A549 (cell line): Measurements from ENCODE around the gene PTPN6. TPM values are rescaled to one million over a fixed set of nuclear protein-coding genes. Genes with fewer than 3 reads are reported as not detected.
A peak's percentile ranks its signal among the peaks of the same experiment; 100 is the strongest.
"Not testable (repeated sequence)": the region's sequence is repeated elsewhere in the genome, so short reads cannot be mapped to it uniquely, and the experiment has no call there.

Source experiments
- ATAC-seq, 2 experiments: fragments of 200-7000 bp in 1 of 2; fragments of >200 bp in 1 of 2; cut with Nextera tagmentation in 1 of 2; cut with Tn5 transposase in 1 of 2; 3 replicates each; pipeline versions ENCODE4 v1.8.0 to v1.9.1; 2018 to 2020; ENCODE audit warnings: mild to moderate bottlenecking in 1 of 2, moderate library complexity in 1 of 2
- CTCF ChIA-PET: fragments of 300-600 bp; sonication (Branson Sonifier 250); formaldehyde crosslinking; extraction: SDS; loops from one replicate; lab custom pipeline; 2021; ENCODE audit warnings: antibody characterized with exemption, inconsistent platforms; lab: Yijun Ruan, JAX
- POLR2A ChIA-PET: fragments of 350-600 bp; formaldehyde crosslinking; extraction: SDS; loops from one replicate; lab custom pipeline; 2021; ENCODE audit warnings: antibody characterized with exemption, inconsistent platforms; lab: Yijun Ruan, JAX
- DNase-seq, 2 experiments: peaks; one replicate each; pipeline versions ENCODE4 v3.0.0 to v3.0.0-alpha.2; 2011 to 2016; ENCODE audit warnings: low read depth in 1 of 2, low spot score in 1 of 2
- FAIRE-seq: peaks from 2 replicates; lab custom pipeline; 2011; peaks lifted over from hg19 to GRCh38; lab: Jason Lieb, UNC
- H3K27ac ChIP-seq, 2 experiments: fragments of >200 bp; sonication (Bioruptor Twin); formaldehyde crosslinking; 3 replicates each; pipeline ENCODE4 v1.5.1; 2016 to 2017
- H3K4me1 ChIP-seq: fragments of >200 bp; sonication (Bioruptor Twin); formaldehyde crosslinking; 3 replicates; pipeline ENCODE4 v1.6.1; 2016
- H3K4me2 ChIP-seq: fragments of >200 bp; sonication (Bioruptor Twin); formaldehyde crosslinking; 3 replicates; pipeline ENCODE4 v1.6.1; 2016
- H3K4me3 ChIP-seq: fragments of >200 bp; sonication (Bioruptor Twin); formaldehyde crosslinking; 3 replicates; pipeline ENCODE4 v1.5.1; 2016
- H3K9me3 ChIP-seq: fragments of >200 bp; sonication (Bioruptor Twin); formaldehyde crosslinking; 3 replicates; pipeline ENCODE4 v1.6.1; 2016
- E2F6 ChIP-seq: IDR thresholded peaks from 2 replicates; pipeline ENCODE4 v1.6.1; 2012; ENCODE audit warnings: low read depth, borderline replicate concordance
- EP300 ChIP-seq, 2 experiments: fragments of >200 bp; sonication (Bioruptor Twin); formaldehyde crosslinking; IDR thresholded peaks; 2 replicates in 1 of 2; 3 replicates in 1 of 2; pipeline ENCODE4 v1.6.1; 2016 to 2017
- ESRRA ChIP-seq: fragments of 150-350 bp; IDR thresholded peaks from 2 replicates; pipeline ENCODE4 v1.6.1; 2014; ENCODE audit warnings: mild to moderate bottlenecking, low read length, borderline replicate concordance
- FOSB ChIP-seq: fragments of 250-450 bp; sonication (Bioruptor Pico); IDR thresholded peaks from 2 replicates; pipeline ENCODE4 v1.5.0; 2020; ENCODE audit warnings: mild to moderate bottlenecking, moderate library complexity
- GATA3 ChIP-seq: IDR thresholded peaks from 2 replicates; pipeline ENCODE4 v1.6.1; 2012; ENCODE audit warnings: borderline replicate concordance
- HOXA7 ChIP-seq: fragments of 250-450 bp; sonication (Bioruptor Pico); IDR thresholded peaks from 2 replicates; pipeline ENCODE4 v1.5.0; 2020; ENCODE audit warnings: mild to moderate bottlenecking, moderate library complexity
- HOXB5 ChIP-seq: fragments of 250-450 bp; sonication (Bioruptor Pico); IDR thresholded peaks from 2 replicates; pipeline ENCODE4 v1.5.0; 2020; ENCODE audit warnings: mild to moderate bottlenecking, moderate library complexity
- JUN ChIP-seq, 2 experiments: fragments of >200 bp; sonication (Bioruptor Twin); formaldehyde crosslinking; IDR thresholded peaks; 2 replicates in 1 of 2; 3 replicates in 1 of 2; pipeline ENCODE4 v1.6.1; 2016 to 2017
- KDM5A ChIP-seq: fragments of 200-600 bp; sonication (generic); IDR thresholded peaks from 2 replicates; pipeline ENCODE4 v1.6.1; 2016; ENCODE audit warnings: antibody characterized with exemption, mild to moderate bottlenecking
- MAFK ChIP-seq: fragments of 450-650 bp; IDR thresholded peaks from 2 replicates; pipeline ENCODE4 v1.6.1; 2014; ENCODE audit not compliant: partially characterized antibody
- MYC ChIP-seq: IDR thresholded peaks from 2 replicates; pipeline ENCODE4 v1.6.1; 2012; ENCODE audit warnings: mild to moderate bottlenecking, inconsistent platforms, low read length, improper control_type of control experiment, borderline replicate concordance
- NPAS2 ChIP-seq: fragments of 250-450 bp; sonication (Bioruptor Pico); IDR thresholded peaks from 2 replicates; pipeline ENCODE4 v1.8.0; 2022; ENCODE audit warnings: mild to moderate bottlenecking, moderate library complexity, borderline replicate concordance
- POLR2A ChIP-seq: IDR thresholded peaks from 2 replicates; pipeline ENCODE4 v1.6.1; 2012; ENCODE audit warnings: mild to moderate bottlenecking, low read length
- POLR2AphosphoS2 ChIP-seq: conservative IDR thresholded peaks from 2 replicates; pipeline ENCODE4 v1.6.1; 2012; ENCODE audit warnings: low read length, improper control_type of control experiment, inconsistent platforms
- RAD21 ChIP-seq, 2 experiments: fragments of >200 bp in 1 of 2; sonication (Bioruptor Twin) in 1 of 2; formaldehyde crosslinking in 1 of 2; IDR thresholded peaks in 1 of 2; conservative IDR thresholded peaks in 1 of 2; 2 replicates in 1 of 2; 3 replicates in 1 of 2; pipeline ENCODE4 v1.6.1; 2012 to 2018; ENCODE audit warnings: inconsistent platforms in 1 of 2
- SMC3 ChIP-seq: fragments of >200 bp; sonication (Bioruptor Twin); formaldehyde crosslinking; IDR thresholded peaks from 3 replicates; pipeline ENCODE4 v1.6.1; 2018; ENCODE audit warnings: inconsistent platforms
- SREBF2 ChIP-seq: fragments of 450-650 bp; IDR thresholded peaks from 2 replicates; pipeline ENCODE4 v1.6.1; 2014; ENCODE audit warnings: mild to moderate bottlenecking, moderate library complexity
- ZC3H11A ChIP-seq: fragments of 450-650 bp; IDR thresholded peaks from 2 replicates; pipeline ENCODE4 v1.6.1; 2014; ENCODE audit warnings: antibody characterized with exemption, mild to moderate bottlenecking
- ZFP36 ChIP-seq: fragments of 450-650 bp; IDR thresholded peaks from 2 replicates; pipeline ENCODE4 v1.6.1; 2014; ENCODE audit warnings: borderline replicate concordance; ENCODE audit not compliant: partially characterized antibody
- ZSCAN20 ChIP-seq: fragments of 250-450 bp; sonication (Bioruptor Pico); IDR thresholded peaks from 2 replicates; pipeline ENCODE4 v1.8.0; 2022; ENCODE audit warnings: mild to moderate bottlenecking, moderate library complexity
- WGBS: methylation state at CpG from one replicate; pipeline ENCODE4 v1.1.6; 2017; ENCODE audit errors: missing lambda C conversion rate; 5-methylcytosine and 5-hydroxymethylcytosine counted together
- polyA plus RNA-seq, 4 experiments: library from polyadenylated mRNA; depleted of rRNA in 3 of 4; stranded (reverse); fragments of >200 nt; fragmentation: RNase III in 1 of 4; extraction: RNeasy Plus Mini Kit Qiagen cat#74134 plus additional on column Dnase treatment in 1 of 4; gene quantifications; 2 replicates in 3 of 4; 3 replicates in 1 of 4; pipeline ENCODE4 v1.2.3, GENCODE V29; 2011 to 2017

The PTPN6 gene
- polyA plus RNA-seq, 2 of the 4 experiments (the other 2 are of a cell fraction) = 15.1 to 18.9 TPM

- TF ChIP-seq HOXA7 (no peak), FOSB (no peak), MAFK (no peak), SREBF2 (no peak)
- TF ChIP-seq, all 56 proteins: peak for 9
These were observed 46.6 kb upstream of the PTPN6 start, which contains the start of gene LRRC23 (continued) for GRCh38 chr12:6904280-6905276.

GRCh38 chr12:6905414-6906040 is 45.6 kb upstream of the PTPN6 start:
- ChIA-PET POLR2A (interaction anchor here (0.7 to 1.5 kb wide), 6 partner anchors 9 to 216 kb away, joined by 3 to 6 read pairs (median 4); partner anchors contain the start of genes C12orf57, ENO2, RNU7-1 and SPSB2), CTCF (interaction anchor here (1.1 to 22.2 kb wide), 6 partner anchors 14 to 208 kb away, joined by 3 to 232 read pairs (median 36); partner anchors contain the start of genes SPSB2 and TPI1)
- TF ChIP-seq JUN (IDR thresholded peaks at IDR 0.05) (no peak), ESRRA (no peak), MYC (no peak), POLR2AphosphoS2 (no peak), ZC3H11A (no peak), HOXB5 (CRISPR knock-in tag) (no peak), ZSCAN20 (CRISPR knock-in tag) (no peak), GATA3 (no peak), ZFP36 (no peak), SMC3 (no peak), E2F6 (no peak), MAFK (no peak), NPAS2 (no peak), EP300 (IDR thresholded peaks at IDR 0.05) (no peak), KDM5A (no peak), POLR2A (no peak), RAD21 (conservative IDR thresholded peaks at IDR 0.05 in 1 of 2, IDR thresholded peaks at IDR 0.05 in 1 of 2) (no peak)
- H3K9me3 ChIP-seq = no peaks in the 10 kb centered on the region
- H3K4me3 ChIP-seq = peak overlapping the region; percentile 78
- no peak for ATAC-seq
- peaks cover 11% of the 10 kb centered on the region; the same call in 2 of the 3 replicates for H3K4me1 ChIP-seq
- peak overlapping the region; percentile 82 to 91 for H3K27ac ChIP-seq
- 62% methylated on average over 5 of the region's 5 CpGs for WGBS
- DNase-seq = no peak
- H3K4me2 ChIP-seq = peak overlapping the region; percentile 95
- FAIRE-seq = no peak

- H3K4me2 ChIP-seq, ATAC-seq, H3K9me3 ChIP-seq, H3K4me3 ChIP-seq, FAIRE-seq, DNase-seq, H3K27ac ChIP-seq: not testable (repeated sequence)
- peaks cover 11% of the 10 kb centered on the region; the same call in 2 of the 3 replicates for H3K4me1 ChIP-seq
- CTCF ChIA-PET = interaction anchor here (1.2 to 22.2 kb wide), 4 partner anchors 9 to 37 kb away, joined by 4 to 232 read pairs (median 78); partner anchors contain the start of genes SPSB2 and TPI1
- WGBS = 97% methylated on average over 11 of the region's 11 CpGs
- POLR2A ChIA-PET = interaction anchor here (0.5 to 1.4 kb wide), 2 partner anchors 27 to 36 kb away, joined by 4 to 6 read pairs; partner anchors contain the start of genes C12orf57 and RNU7-1
These were observed 43.0 kb upstream of the PTPN6 start for GRCh38 chr12:6908141-6908540.
